ENCODE measurements around the gene UBQLN4. TPM values are rescaled to one million over a fixed set of nuclear protein-coding genes. Genes with fewer than 3 reads are reported as not detected.

Gene UBQLN4
- total RNA-seq, 4 donors from 2014 or later = 16.3 to 22.5 (median 21.4) TPM

DNA sequence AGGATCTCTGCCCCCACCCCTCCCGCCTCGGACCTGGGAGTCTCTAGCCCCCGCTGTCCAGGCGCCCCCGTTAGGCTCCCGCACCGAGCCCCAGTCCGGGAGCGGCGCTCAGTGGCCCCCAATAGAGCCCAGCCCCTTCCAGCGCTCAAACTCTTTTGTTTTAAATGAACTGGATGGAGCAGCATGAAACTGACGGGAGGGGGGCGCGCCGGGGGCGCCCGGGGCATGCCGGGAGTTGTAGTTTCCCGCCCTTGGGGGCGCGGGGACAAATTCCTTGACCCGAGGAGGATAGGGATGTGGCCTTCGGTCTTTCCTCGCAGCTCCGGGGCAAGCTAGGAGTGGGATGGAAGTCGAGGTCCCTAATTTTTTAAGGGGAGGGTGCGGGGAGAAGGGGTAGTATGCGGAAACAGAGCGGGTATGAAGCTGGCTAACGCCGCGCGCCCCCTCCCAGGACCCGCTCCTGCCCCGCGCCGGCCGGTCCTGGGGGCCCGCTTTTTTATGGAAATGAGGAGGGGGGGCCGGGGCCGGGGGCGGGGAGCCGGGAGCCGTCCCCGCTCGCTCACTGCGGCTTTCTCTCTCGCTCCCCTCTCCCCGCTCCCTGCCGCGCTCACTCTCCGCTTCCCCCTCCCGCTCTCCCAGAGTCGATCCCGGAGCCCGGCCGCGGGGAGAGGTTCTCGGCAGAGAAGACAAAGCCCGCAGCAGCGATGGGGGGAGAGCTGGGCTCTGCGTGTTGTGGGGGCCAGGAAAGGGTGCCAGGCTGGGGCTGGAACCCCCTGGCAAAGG lies 28.9 kb upstream of the UBQLN4 start, which contains the start of gene MEX3A:
Gene MEX3A, minus strand, starts transcription at position 157 of the 783 bp plus-strand sequence. CDS start 467 bp downstream, outside the sequence.
- no peaks in the 10 kb centered on the region for H3K9me3 ChIP-seq
- peak; percentile 54 to 83 (median 82) for DNase-seq
- TF ChIP-seq POLR2A (IDR thresholded peaks at IDR 0.05) (no peak), CTCF (IDR thresholded peaks at IDR 0.05) (no peak)
- no peaks in the 10 kb centered on the region for H3K27me3 ChIP-seq
- peak within 1 kb of the TSS in 3 of 4 donors; percentile 39 to 58 (median 48) for H3K27ac ChIP-seq
- peak within 1 kb of the TSS; percentile 60 to 90 (median 76) for H3K4me3 ChIP-seq
- peaks cover 0 to 17% (median 6%) of the 10 kb centered on the region in 4 donors for H3K4me1 ChIP-seq
- H3K36me3 ChIP-seq = no peaks in the 10 kb centered on the region

GRCh38 chr1:156081917-156082308 lies 28.3 kb upstream of the UBQLN4 start:
- Histone ChIP-seq H3K4me1 (peaks cover 0 to 17% (median 6%) of the 10 kb centered on the region in 4 donors), H3K4me3 (peak overlapping the region; percentile 60 to 90 (median 76)), H3K9me3 (no peaks in the 10 kb centered on the region), H3K27ac (peak overlapping the region in 1 of 4 donors; percentile 58), H3K36me3 (no peaks in the 10 kb centered on the region), H3K27me3 (no peaks in the 10 kb centered on the region)
- DNase-seq = no peak
- TF ChIP-seq CTCF (IDR thresholded peaks at IDR 0.05) (no peak), POLR2A (IDR thresholded peaks at IDR 0.05) (no peak)

GRCh38 chr1:156081180-156081916 lies 27.8 kb upstream of the UBQLN4 start:
- no peak overlapping the region for H3K27ac ChIP-seq
- H3K9me3 ChIP-seq = no peaks in the 10 kb centered on the region
- TF ChIP-seq POLR2A (IDR thresholded peaks at IDR 0.05) (no peak), CTCF (IDR thresholded peaks at IDR 0.05) (no peak)
- DNase-seq = no peak
- no peaks in the 10 kb centered on the region for H3K36me3 ChIP-seq
- peaks cover 0 to 17% (median 6%) of the 10 kb centered on the region in 4 donors for H3K4me1 ChIP-seq
- no peaks in the 10 kb centered on the region for H3K27me3 ChIP-seq
- H3K4me3 ChIP-seq = peak overlapping the region; percentile 60 to 90 (median 76)

DNA sequence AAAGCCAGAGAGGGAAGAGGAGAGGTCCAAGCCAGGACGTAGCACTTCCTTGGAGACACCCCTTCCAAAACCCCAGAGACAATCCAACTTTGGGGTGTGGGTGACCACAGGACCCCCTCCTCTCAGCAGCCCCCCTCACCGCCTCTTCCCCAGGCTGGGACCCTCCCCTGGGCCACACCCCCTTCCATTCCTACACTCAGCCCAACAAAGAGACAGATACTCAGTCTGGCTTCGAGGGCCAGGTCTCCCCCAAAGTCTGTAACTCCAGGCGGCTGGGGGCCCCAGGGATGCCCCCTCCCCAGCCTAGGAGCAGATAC lies 27.2 kb upstream of the UBQLN4 start:
- no peak for TF ChIP-seq CTCF (IDR thresholded peaks at IDR 0.05)
- TF ChIP-seq POLR2A (IDR thresholded peaks at IDR 0.05) = no peak
- H3K27ac ChIP-seq = no peak overlapping the region
- H3K27me3 ChIP-seq = no peaks in the 10 kb centered on the region
- no peak overlapping the region for H3K4me3 ChIP-seq
- DNase-seq = no peak
- no peaks in the 10 kb centered on the region for H3K9me3 ChIP-seq
- H3K4me1 ChIP-seq = peaks cover 0 to 17% (median 6%) of the 10 kb centered on the region in 4 donors
- H3K36me3 ChIP-seq = no peaks in the 10 kb centered on the region

- no peaks in the 10 kb centered on the region for H3K9me3 ChIP-seq
- no peak overlapping the region for H3K27ac ChIP-seq
- TF ChIP-seq CTCF (IDR thresholded peaks at IDR 0.05) (no peak), POLR2A (IDR thresholded peaks at IDR 0.05) (no peak)
- H3K4me3 ChIP-seq = no peak overlapping the region
- no peaks in the 10 kb centered on the region for H3K27me3 ChIP-seq
- DNase-seq = no peak
- H3K4me1 ChIP-seq = peaks cover 0 to 17% (median 6%) of the 10 kb centered on the region in 4 donors
- H3K36me3 ChIP-seq = no peaks in the 10 kb centered on the region
These were observed 26.8 kb upstream of the UBQLN4 start for GRCh38 chr1:156080241-156080862.
